ENCODE results near the gene CCDC85C. TPM values are rescaled to one million over a fixed set of nuclear protein-coding genes. Genes with fewer than 3 reads are reported as not detected.

CCDC85C gene
- total RNA-seq, 2 experiments from 2014 or later, result 5.8 to 7.5 TPM

DNA sequence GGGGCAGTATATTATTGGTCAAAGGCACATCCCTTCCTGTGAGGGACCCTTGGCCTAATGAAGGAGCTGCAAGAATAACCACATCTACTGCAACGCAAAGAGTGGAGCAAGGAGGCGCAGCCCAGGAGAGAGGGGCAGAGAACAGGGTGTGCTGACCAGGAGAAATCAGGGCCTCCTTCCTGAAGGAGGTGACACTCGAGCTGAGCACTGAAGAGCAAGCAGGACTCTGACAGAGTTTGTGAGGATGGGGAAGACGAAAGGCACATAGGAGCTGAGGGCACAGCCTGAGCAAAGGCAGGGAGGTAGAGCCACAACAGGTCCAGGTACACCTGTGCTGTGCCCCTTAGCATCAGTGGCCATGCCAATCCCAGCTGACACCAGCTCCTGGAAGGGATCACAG, 60.6 kb downstream of the CCDC85C start:
- Mint-ChIP-seq H3K4me3 (no peak overlapping the region), H3K4me1 (ENCODE audit: low read depth) (peaks cover 5% of the 10 kb centered on the region), H3K27me3 (no peaks in the 10 kb centered on the region), H3K27ac (no peak overlapping the region), H3K36me3 (ENCODE audit: low read depth) (no peaks in the 10 kb centered on the region), H3K9me3 (no peaks in the 10 kb centered on the region)
- TF ChIP-seq, protein P1, sequence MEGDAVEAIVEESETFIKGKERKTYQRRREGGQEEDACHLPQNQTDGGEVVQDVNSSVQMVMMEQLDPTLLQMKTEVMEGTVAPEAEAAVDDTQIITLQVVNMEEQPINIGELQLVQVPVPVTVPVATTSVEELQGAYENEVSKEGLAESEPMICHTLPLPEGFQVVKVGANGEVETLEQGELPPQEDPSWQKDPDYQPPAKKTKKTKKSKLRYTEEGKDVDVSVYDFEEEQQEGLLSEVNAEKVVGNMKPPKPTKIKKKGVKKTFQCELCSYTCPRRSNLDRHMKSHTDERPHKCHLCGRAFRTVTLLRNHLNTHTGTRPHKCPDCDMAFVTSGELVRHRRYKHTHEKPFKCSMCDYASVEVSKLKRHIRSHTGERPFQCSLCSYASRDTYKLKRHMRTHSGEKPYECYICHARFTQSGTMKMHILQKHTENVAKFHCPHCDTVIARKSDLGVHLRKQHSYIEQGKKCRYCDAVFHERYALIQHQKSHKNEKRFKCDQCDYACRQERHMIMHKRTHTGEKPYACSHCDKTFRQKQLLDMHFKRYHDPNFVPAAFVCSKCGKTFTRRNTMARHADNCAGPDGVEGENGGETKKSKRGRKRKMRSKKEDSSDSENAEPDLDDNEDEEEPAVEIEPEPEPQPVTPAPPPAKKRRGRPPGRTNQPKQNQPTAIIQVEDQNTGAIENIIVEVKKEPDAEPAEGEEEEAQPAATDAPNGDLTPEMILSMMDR (IDR thresholded peaks at IDR 0.05), result no peak
- Histone ChIP-seq H3K4me1 (ENCODE audit: insufficient read depth, low read length) (peaks cover 5% of the 10 kb centered on the region), H3K27ac (ENCODE audit: low read depth in 1 of 2, low read length in 2 of 2) (no peak overlapping the region), H3K4me3 (ENCODE audit: low read length) (no peak overlapping the region), H3K36me3 (ENCODE audit: insufficient read depth, low read length) (no peaks in the 10 kb centered on the region), H3K9me3 (ENCODE audit: control insufficient read depth in 1 of 2, insufficient read depth in 1 of 2, low read length in 2 of 2) (no peaks in the 10 kb centered on the region), H3K27me3 (ENCODE audit: control insufficient read depth in 1 of 2, insufficient read depth in 2 of 2, low read length in 2 of 2) (no peaks in the 10 kb centered on the region)
- ChIA-PET POLR2A (no interaction called here), CTCF (interaction anchor here (0.8 kb wide), 1 partner anchor 79 kb away, joined by 3 read pairs; no protein-coding TSS in a partner anchor)
- no peak for DNase-seq
- intact Hi-C loops (cut with DNase I, micrococcal nuclease), result no loop called here
- ATAC-seq (ENCODE audit: poor library complexity), result no peak

DNA sequence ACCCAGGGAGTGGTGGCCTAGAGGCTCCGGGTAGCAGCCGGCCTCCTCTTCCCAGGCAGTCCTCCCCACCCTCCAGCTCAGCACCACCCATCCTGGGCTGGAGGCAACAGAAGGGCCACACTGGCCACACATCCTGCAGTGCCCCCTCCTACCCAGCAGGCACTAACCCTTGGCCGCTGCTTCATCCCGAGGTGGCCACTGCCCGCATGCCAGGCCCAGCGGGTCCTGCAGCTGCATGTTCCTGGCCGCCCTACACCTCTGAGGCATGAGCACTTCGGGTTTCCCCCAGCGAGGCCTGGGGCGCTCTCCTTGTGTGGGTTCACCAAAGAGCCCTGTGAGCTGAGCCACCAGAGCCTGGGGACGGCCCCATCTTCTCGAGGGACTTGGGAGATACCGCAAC, 61.4 kb downstream of the CCDC85C start:
- ATAC-seq (ENCODE audit: poor library complexity) (no peak), DNase-seq (no peak)
- Histone ChIP-seq H3K9me3 (ENCODE audit: control insufficient read depth in 1 of 2, insufficient read depth in 1 of 2, low read length in 2 of 2) (no peaks in the 10 kb centered on the region), H3K36me3 (ENCODE audit: insufficient read depth, low read length) (no peaks in the 10 kb centered on the region), H3K27ac (ENCODE audit: low read depth in 1 of 2, low read length in 2 of 2) (no peak overlapping the region), H3K4me1 (ENCODE audit: insufficient read depth, low read length) (peaks cover 5% of the 10 kb centered on the region), H3K4me3 (ENCODE audit: low read length) (no peak overlapping the region), H3K27me3 (ENCODE audit: control insufficient read depth in 1 of 2, insufficient read depth in 2 of 2, low read length in 2 of 2) (no peaks in the 10 kb centered on the region)
- H3K27me3 Mint-ChIP-seq, result no peaks in the 10 kb centered on the region
- peaks cover 5% of the 10 kb centered on the region for H3K4me1 Mint-ChIP-seq (ENCODE audit: low read depth)
- intact Hi-C loops (cut with DNase I, micrococcal nuclease), result no loop called here
- H3K36me3 Mint-ChIP-seq (ENCODE audit: low read depth), result no peaks in the 10 kb centered on the region
- H3K9me3 Mint-ChIP-seq, result no peaks in the 10 kb centered on the region
- H3K4me3 Mint-ChIP-seq, result no peak overlapping the region
- ChIA-PET CTCF (interaction anchor here (0.8 kb wide), 1 partner anchor 80 kb away, joined by 3 read pairs; no protein-coding TSS in a partner anchor), POLR2A (no interaction called here)
- TF ChIP-seq, protein P1 (IDR thresholded peaks at IDR 0.05), result no peak
- no peak overlapping the region for H3K27ac Mint-ChIP-seq

DNA sequence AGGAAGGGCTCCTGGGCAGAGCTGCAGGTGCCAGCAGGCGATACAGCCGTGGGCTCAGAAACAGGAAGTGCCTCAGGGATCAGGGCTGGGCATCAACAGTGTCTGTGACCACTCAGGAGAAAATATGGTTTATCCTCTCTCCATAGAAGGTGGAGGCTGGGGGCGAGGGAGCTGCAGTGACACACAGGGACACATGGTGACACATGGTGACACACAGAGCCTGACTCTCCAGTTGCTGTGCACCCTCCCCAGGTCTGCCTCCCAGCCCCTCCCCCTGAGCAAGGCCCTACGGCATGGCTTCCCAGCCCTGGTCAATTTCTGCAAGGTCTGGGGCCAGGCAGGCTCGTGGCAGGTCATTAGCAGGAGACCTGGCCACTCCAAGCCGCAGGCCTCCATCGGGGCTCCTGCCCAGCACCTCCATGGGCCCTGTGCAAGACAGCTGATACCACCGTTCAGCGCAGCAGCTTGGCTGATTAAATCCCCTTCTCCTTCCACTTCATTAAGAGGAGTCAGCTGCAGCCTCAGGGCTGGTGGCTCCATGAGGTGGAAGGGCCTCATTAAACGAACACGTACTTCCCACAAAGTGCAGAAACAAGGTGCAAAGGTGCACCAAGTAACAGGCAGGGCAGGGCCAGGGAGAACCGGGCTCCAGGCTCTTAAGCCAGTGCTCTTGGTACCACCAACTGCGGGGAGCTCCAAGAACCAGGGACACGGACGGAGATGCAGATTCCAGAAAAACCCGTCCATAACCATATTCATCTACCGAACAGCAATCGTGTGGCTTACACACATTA, 62.1 kb downstream of the CCDC85C start:
- Mint-ChIP-seq H3K9me3 (no peaks in the 10 kb centered on the region), H3K27me3 (no peaks in the 10 kb centered on the region), H3K27ac (no peak overlapping the region), H3K4me3 (no peak overlapping the region), H3K36me3 (ENCODE audit: low read depth) (no peaks in the 10 kb centered on the region), H3K4me1 (ENCODE audit: low read depth) (peaks cover 5% of the 10 kb centered on the region)
- no peaks in the 10 kb centered on the region for H3K27me3 ChIP-seq (ENCODE audit: control insufficient read depth in 1 of 2, insufficient read depth in 2 of 2, low read length in 2 of 2)
- intact Hi-C loops (cut with DNase I, micrococcal nuclease), result no loop called here
- ChIA-PET POLR2A (no interaction called here), CTCF (no interaction called here)
- ATAC-seq (ENCODE audit: poor library complexity) (no peak), DNase-seq (no peak)
- no peak overlapping the region for H3K4me3 ChIP-seq (ENCODE audit: low read length)
- H3K27ac ChIP-seq (ENCODE audit: low read depth in 1 of 2, low read length in 2 of 2), result no peak overlapping the region
- TF ChIP-seq, protein P1 (IDR thresholded peaks at IDR 0.05), result no peak
- peaks cover 5% of the 10 kb centered on the region for H3K4me1 ChIP-seq (ENCODE audit: insufficient read depth, low read length)
- no peaks in the 10 kb centered on the region for H3K9me3 ChIP-seq (ENCODE audit: control insufficient read depth in 1 of 2, insufficient read depth in 1 of 2, low read length in 2 of 2)
- no peaks in the 10 kb centered on the region for H3K36me3 ChIP-seq (ENCODE audit: insufficient read depth, low read length)
